ENCODE data around the gene KRT15. TPM values are rescaled to one million over a fixed set of nuclear protein-coding genes. Genes with fewer than 3 reads are reported as not detected.

Gene KRT15
- total and polyA plus RNA-seq, 4 donors = 15.2 to 51.7 (median 27.0) TPM

GRCh38 chr17:41474863-41475262 lies 43.8 kb downstream of the KRT15 start:
- WGBS, 2 donors = 75 to 79% methylated on average over 8 of the region's 8 CpGs
- Histone ChIP-seq H3K27me3 (ENCODE audit: control insufficient read depth in 3 of 3, insufficient read depth in 3 of 3, low read length in 2 of 3) (no peaks in the 10 kb centered on the region), H3K4me3 (no peak overlapping the region), H3K36me3 (ENCODE audit: control insufficient read depth in 4 of 4, insufficient read depth in 4 of 4, low read length in 4 of 4) (no peaks in the 10 kb centered on the region), H3K9me3 (ENCODE audit: control insufficient read depth in 4 of 4, insufficient read depth in 3 of 4, low read length in 3 of 4) (peaks cover 0 to 4% (median 2%) of the 10 kb centered on the region in 4 donors), H3K27ac (ENCODE audit: low read depth in 1 of 2, low read length in 1 of 2) (no peak overlapping the region), H3K9ac (ENCODE audit: insufficient read depth in 1 of 2, low read length in 2 of 2) (no peak overlapping the region), H3K4me1 (ENCODE audit: control insufficient read depth in 5 of 5, insufficient read depth in 5 of 5, low read length in 5 of 5) (no peaks in the 10 kb centered on the region)
- DNase-seq (no peak), ATAC-seq (ENCODE audit: insufficient read depth, low FRiP score) (no peak)
- TF ChIP-seq, protein P1, sequence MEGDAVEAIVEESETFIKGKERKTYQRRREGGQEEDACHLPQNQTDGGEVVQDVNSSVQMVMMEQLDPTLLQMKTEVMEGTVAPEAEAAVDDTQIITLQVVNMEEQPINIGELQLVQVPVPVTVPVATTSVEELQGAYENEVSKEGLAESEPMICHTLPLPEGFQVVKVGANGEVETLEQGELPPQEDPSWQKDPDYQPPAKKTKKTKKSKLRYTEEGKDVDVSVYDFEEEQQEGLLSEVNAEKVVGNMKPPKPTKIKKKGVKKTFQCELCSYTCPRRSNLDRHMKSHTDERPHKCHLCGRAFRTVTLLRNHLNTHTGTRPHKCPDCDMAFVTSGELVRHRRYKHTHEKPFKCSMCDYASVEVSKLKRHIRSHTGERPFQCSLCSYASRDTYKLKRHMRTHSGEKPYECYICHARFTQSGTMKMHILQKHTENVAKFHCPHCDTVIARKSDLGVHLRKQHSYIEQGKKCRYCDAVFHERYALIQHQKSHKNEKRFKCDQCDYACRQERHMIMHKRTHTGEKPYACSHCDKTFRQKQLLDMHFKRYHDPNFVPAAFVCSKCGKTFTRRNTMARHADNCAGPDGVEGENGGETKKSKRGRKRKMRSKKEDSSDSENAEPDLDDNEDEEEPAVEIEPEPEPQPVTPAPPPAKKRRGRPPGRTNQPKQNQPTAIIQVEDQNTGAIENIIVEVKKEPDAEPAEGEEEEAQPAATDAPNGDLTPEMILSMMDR (IDR thresholded peaks at IDR 0.05; ENCODE audit: control extremely low read depth, extremely low read depth) = no peak

DNA sequence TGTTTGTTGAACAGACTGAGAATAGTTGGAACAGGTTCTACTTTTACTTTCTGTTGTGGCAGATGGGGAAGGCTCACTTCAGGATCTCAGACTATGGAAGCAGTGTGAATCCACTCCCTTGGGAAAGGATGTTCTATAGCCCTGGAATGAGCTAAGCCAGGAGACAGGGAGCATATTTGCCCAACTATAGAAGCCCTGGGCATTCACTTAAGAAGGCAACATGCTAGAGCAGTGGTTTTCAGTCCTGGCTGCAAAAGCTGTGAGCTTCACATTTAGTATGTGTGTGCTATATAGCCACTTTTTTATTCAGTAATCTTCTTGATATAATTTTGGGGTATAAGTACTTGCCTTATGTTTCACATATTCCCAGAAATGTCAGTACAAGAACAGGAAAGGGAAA lies 50.3 kb downstream of the KRT15 start:
- Histone ChIP-seq H3K4me1 (ENCODE audit: control insufficient read depth in 5 of 5, insufficient read depth in 5 of 5, low read length in 5 of 5) (peaks cover 0 to 4% (median 0%) of the 10 kb centered on the region in 5 donors), H3K27me3 (ENCODE audit: control insufficient read depth in 3 of 3, insufficient read depth in 3 of 3, low read length in 2 of 3) (no peaks in the 10 kb centered on the region), H3K4me3 (no peak overlapping the region), H3K9ac (ENCODE audit: insufficient read depth in 1 of 2, low read length in 2 of 2) (no peak overlapping the region), H3K36me3 (ENCODE audit: control insufficient read depth in 4 of 4, insufficient read depth in 4 of 4, low read length in 4 of 4) (no peaks in the 10 kb centered on the region), H3K27ac (ENCODE audit: low read depth in 1 of 2, low read length in 1 of 2) (no peak overlapping the region), H3K9me3 (ENCODE audit: control insufficient read depth in 4 of 4, insufficient read depth in 3 of 4, low read length in 3 of 4) (peaks cover 0 to 9% (median 4%) of the 10 kb centered on the region in 4 donors)
- DNase-seq (no peak), ATAC-seq (ENCODE audit: insufficient read depth, low FRiP score) (no peak)
- TF ChIP-seq, protein P1 (IDR thresholded peaks at IDR 0.05; ENCODE audit: control extremely low read depth, extremely low read depth) = no peak

DNA sequence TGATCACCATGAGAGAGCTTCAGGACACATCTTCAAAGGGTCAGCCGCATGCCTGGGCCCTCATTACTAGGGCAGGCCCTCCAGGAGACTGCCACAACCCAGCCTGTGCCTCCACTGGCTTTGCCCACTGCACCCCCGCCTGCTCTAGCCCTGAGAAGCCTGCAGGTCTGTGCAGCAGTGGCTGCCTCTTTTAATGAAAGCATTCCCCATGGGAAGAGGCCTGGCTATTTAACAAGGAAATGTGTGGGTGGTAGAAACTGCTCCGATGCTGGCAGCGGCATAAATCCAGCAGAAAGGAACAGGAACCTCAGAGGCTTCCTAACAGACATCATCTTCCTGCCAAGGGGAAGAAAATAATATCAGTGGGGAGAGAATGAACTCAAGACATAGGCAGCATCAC lies 51.1 kb downstream of the KRT15 start:
- WGBS, 2 donors = 61 to 70% methylated on average over 4 of the region's 4 CpGs

More for the DNA sequence above, 51.1 kb downstream of the KRT15 start:
- H3K36me3 ChIP-seq (ENCODE audit: control insufficient read depth in 4 of 4, insufficient read depth in 4 of 4, low read length in 4 of 4) = no peaks in the 10 kb centered on the region
- TF ChIP-seq, protein P1 (IDR thresholded peaks at IDR 0.05; ENCODE audit: control extremely low read depth, extremely low read depth) = no peak
- H3K27me3 ChIP-seq (ENCODE audit: control insufficient read depth in 3 of 3, insufficient read depth in 3 of 3, low read length in 2 of 3) = no peaks in the 10 kb centered on the region
- no peak for DNase-seq
- ATAC-seq (ENCODE audit: insufficient read depth, low FRiP score) = no peak
- peaks cover 0 to 4% (median 0%) of the 10 kb centered on the region in 5 donors for H3K4me1 ChIP-seq (ENCODE audit: control insufficient read depth in 5 of 5, insufficient read depth in 5 of 5, low read length in 5 of 5)
- H3K9ac ChIP-seq (ENCODE audit: insufficient read depth in 1 of 2, low read length in 2 of 2) = no peak overlapping the region
- H3K4me3 ChIP-seq = no peak overlapping the region
- H3K27ac ChIP-seq (ENCODE audit: low read depth in 1 of 2, low read length in 1 of 2) = no peak overlapping the region
- peaks cover 0 to 9% (median 4%) of the 10 kb centered on the region in 4 donors for H3K9me3 ChIP-seq (ENCODE audit: control insufficient read depth in 4 of 4, insufficient read depth in 3 of 4, low read length in 3 of 4)
